Fibroblast of peridontal ligament (primary cell): ENCODE results near the gene RXRG.
"Not testable (repeated sequence)": the region's sequence is repeated elsewhere in the genome, so short reads cannot be mapped to it uniquely, and the experiment has no call there.

Experiments
- DNase-seq: peaks from one replicate; pipeline ENCODE4 v3.0.0-alpha.2; 2010; ENCODE audit errors: extremely low read depth

The RXRG gene

DNA sequence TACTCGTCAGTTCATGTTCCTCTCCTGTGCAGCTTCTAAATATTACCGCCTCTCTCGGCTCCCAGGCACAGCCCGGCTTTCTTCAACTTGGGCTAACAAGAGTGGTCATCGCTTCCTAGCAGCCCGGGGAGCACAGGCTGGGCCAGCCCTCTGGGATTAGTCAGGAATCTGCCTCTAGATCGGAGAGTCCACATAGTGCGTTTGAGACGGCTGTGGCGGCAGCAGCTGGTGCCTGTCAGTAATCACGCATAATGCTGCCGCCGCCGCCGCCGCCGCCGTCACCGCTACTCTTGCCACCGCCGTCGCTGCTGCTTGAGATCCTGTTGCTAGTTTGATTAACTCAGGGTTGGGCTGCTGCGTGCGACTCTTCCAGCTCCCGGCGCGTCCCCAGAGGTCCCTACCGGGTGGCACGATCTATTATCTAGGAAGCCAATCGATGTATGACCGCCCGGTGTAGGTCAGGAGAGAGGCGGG lies at the start of gene RXRG:
Gene RXRG (minus strand): TSS at position 230 of the 474 bp plus-strand sequence. CDS start 233 bp downstream, outside the sequence.
- DNase-seq: no peak

- DNase-seq: no peak
Observed at GRCh38 chr1:165492845-165493373, 48.0 kb upstream of the RXRG start.

- DNase-seq: no peak
Observed at GRCh38 chr1:165490175-165490574, 45.2 kb upstream of the RXRG start.

- no peak for DNase-seq
Observed at GRCh38 chr1:165487921-165488320, 43.0 kb upstream of the RXRG start.

DNA sequence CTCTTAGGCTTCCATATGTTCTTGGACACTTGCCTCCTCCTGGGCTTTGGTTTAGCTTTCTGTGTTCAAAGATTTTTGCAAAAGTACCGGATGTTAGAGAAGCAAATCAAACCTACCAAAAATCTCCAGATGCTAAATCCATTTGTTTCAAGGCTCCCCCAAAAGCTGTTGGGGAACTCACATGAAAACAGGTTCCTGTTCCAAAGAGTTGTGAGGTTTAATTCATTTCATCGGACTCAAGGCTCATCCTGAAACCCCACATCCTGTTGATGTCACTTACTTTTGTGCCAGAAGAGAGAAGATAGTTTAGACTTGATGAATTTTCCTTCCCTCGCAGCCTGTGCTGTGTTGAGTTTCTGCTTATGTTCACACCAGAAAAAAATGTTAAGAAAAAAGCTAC lies 41.7 kb upstream of the RXRG start:
- DNase-seq: no peak

DNA sequence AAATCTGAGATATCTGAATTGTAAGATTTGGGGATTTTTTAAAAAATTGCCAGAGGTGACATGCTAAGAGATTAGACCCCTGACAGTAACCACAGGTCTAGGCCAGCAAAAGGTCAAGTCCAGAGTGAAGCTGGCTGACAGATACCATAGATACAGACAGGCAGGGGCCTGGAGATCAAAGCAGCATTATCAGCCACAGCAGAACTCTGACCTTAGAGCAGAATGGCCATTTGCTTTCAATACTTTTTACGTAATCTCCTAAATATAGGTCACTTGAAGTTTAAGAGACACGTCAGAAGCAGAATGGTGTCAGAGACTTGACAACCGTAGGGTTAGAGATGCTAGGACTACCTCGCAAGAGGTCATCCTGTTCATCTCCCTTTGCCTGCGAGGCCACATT lies 40.8 kb upstream of the RXRG start:
- DNase-seq: no peak

GRCh38 chr1:165484532-165484931 lies 39.6 kb upstream of the RXRG start:
- DNase-seq: no peak

GRCh38 chr1:165483412-165483811 lies 38.5 kb upstream of the RXRG start:
- DNase-seq: no peak

- peak; percentile 60 for DNase-seq
Observed at GRCh38 chr1:165481820-165482532, 37.0 kb upstream of the RXRG start.

DNA sequence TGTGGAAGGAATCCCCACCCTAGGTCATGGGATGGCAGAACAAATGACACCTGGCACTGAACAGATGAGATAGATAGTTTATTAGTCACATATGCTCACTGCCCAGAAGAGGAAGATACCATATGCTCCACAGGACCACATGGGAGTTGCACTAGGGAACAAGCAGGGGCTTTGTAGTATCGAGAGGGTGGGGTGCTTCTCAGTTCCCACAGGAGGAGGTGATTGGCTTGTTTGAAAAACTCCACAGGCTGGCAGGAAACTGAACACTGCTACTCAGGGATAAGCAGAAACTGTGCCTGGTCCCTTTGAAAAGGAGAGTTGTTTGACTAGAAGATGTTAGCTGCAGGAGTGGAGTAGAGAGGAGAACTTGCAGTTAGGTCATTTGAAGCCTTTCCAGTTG lies 31.9 kb upstream of the RXRG start:
- DNase-seq: no peak

DNA sequence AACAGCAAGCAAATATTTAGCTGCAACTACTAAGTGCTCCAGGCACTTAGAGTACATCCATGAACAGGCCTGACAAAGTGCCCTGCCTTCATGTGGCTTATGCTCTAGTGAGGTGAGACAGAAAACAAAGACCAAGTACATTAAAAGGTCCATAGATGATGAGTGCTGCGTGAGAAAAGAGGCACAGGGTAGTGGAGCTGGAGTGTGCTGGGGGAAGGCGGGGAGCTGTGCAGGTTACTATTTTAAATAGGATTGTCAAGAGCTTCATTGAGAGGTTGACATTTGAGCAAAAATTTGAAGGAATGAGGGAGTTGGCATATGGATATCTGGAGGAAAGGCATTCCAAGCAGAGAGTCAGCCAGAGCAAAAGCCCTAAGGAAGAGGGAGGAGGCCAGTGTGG lies 29.3 kb upstream of the RXRG start:
- DNase-seq: no peak

GRCh38 chr1:165473081-165473480 lies 28.2 kb upstream of the RXRG start:
- DNase-seq: no peak

- no peak for DNase-seq
Observed at GRCh38 chr1:165468726-165469249, 23.9 kb upstream of the RXRG start.

- DNase-seq: no peak
Observed at GRCh38 chr1:165468253-165468652, 23.3 kb upstream of the RXRG start.

- no peak for DNase-seq
Observed at GRCh38 chr1:165467706-165468105, 22.8 kb upstream of the RXRG start.

GRCh38 chr1:165463978-165464377 lies 19.1 kb upstream of the RXRG start:
- DNase-seq: no peak

DNA sequence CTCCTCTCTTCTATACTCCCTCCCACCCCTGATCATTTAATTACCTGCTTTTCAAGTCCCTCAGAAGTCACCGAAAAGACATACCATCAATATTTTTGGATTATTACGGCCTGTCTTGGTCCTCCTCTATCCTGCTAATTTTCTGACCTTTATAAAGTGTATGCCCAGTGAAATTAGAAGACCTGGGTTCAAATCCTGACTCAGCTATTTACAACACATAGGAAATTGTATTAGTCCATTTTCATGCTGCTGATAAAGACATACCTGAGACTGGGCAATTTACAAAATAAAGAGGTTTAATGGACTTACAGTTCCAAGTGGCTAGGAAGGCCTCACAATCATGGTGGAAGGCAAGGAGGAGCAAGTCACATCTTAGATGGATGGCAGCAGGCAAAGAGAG lies 14.8 kb upstream of the RXRG start:
- not testable (repeated sequence) for DNase-seq

DNA sequence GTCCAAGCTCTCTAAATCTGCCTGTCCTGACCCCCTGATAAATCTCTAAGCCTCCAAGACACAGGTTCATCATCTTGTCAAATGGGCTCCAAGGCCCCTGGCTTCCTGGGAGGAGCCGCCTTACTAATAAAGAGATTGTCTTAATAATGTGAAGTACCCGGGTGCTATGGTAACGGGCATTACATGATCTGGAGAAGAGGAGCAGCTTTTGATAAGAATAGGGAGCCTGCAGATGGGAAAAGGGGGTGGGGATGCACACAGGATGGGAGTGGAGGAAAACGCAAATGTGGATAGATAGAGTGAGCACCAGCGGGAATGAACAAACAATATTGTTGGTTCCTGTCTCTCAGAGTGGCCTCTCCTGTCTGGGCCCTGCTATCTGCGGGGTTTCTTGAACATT lies 11.9 kb upstream of the RXRG start:
- no peak for DNase-seq

DNA sequence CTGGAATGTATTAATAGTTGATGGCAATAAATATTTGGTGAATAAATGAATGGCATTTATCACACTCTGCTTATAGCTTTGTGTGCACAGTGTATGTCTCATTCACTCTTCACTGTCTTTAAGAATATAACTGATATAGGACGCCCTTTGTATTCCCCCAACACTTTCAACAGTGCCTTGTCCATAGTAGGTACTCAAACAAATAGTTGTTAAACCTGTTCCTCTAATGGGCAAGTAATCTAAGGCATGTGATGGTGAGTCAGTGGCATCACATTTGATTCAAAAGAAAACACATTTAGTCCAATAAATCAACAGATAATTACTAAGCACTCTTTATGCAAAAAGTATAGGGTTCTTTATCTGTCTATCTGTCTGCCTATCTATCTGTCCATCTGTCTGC lies 11.2 kb upstream of the RXRG start:
- DNase-seq: no peak

GRCh38 chr1:165455111-165455510 lies 10.2 kb upstream of the RXRG start:
- DNase-seq: no peak

DNA sequence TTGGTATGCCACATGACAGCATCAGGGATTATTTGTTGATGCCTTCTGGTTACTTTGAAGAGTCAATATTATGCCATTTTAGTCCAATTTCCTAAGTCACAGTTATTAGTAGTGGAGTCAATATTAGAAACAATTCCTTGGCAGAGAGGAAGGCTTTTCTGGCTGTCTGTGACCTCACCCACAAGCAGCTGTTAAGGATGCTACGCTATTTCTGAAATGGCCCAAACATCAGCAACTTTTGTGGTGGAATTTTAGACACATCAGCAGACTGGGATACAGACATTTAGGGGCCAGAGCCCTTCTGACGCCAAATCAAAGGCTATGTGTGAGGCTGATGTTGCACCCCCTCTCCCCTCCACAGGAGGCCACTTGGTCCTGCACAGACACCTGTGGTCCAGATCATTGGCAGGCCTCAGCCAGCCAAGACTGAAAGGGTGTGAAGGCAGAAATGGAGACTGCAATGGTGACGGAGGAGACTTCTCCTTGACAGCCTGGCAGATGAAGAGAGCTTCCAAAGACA lies 9.2 kb upstream of the RXRG start:
- DNase-seq: no peak

DNA sequence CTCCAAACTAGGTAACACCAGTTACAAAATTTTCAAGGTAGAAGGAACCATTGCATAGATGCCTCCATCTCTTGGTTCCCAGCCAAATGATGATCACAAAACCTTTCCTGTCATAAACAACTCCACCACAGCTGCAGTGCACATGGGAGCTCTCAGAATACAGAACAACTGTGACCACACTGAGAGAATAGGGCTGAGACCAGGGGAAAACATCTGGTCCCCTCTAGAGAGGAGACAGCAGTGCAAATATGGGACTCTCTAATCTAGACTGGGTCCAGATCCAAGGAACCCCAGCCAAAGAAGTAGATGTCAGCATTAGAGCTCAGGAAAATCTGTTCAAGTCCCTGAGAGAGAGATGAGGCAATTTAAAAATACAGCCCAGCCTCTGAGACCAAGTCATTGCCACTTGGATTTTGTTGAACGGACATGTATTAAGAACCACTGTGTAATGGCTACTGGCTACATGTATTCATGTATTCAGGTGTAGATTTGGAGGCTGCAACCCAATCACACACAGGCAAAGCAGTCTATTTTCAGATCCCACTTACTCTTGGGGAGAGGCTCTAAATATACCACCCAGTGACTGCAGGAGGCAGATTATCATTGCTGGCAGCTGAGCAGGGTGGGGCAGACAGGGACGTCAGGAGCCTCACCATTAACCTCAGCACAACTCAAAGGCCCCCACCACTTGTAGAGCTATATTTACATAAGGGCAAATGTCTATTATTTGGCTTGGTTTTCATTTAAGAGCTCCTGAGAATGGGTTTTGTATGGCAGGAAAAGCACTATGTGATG lies 7.6 kb upstream of the RXRG start:
- no peak for DNase-seq
